ENCODE measurements around the gene PKN1.
"Not testable (repeated sequence)": the region's sequence is repeated elsewhere in the genome, so short reads cannot be mapped to it uniquely, and the experiment has no call there.

Gene PKN1

GRCh38 chr19:14433554-14434501 is 722 bp downstream of the PKN1 start:
- peak; percentile 74 for DNase-seq

- peak; percentile 46 for DNase-seq
These were observed 1.6 kb downstream of the PKN1 start for GRCh38 chr19:14434543-14435319.

GRCh38 chr19:14435320-14436050 is 2.4 kb downstream of the PKN1 start:
- no peak for DNase-seq

GRCh38 chr19:14437578-14438140 is 4.6 kb downstream of the PKN1 start:
- no peak for DNase-seq

- DNase-seq, result no peak
These were observed 5.9 kb downstream of the PKN1 start for GRCh38 chr19:14439014-14439413.

GRCh38 chr19:14440049-14440448 is 6.9 kb downstream of the PKN1 start:
- DNase-seq, result peak; percentile 100

GRCh38 chr19:14441041-14441938 is 8.2 kb downstream of the PKN1 start:
- DNase-seq, result no peak

GRCh38 chr19:14442891-14443631 is 10.0 kb downstream of the PKN1 start:
- DNase-seq, result no peak

GRCh38 chr19:14443632-14444216 is 10.6 kb downstream of the PKN1 start:
- DNase-seq, result no peak

GRCh38 chr19:14446336-14447036 is 13.4 kb downstream of the PKN1 start:
- no peak for DNase-seq

GRCh38 chr19:14449321-14449720 is 16.2 kb downstream of the PKN1 start:
- DNase-seq, result no peak

- peak; percentile 94 for DNase-seq
These were observed 17.2 kb downstream of the PKN1 start for GRCh38 chr19:14450168-14450874.

- no peak for DNase-seq
These were observed 17.8 kb downstream of the PKN1 start for GRCh38 chr19:14450876-14451275.

- not testable (repeated sequence) for DNase-seq
These were observed 19.2 kb downstream of the PKN1 start for GRCh38 chr19:14452303-14452702.

- no peak for DNase-seq
These were observed 26.6 kb downstream of the PKN1 start for GRCh38 chr19:14459703-14460102.

- no peak for DNase-seq
These were observed 27.8 kb downstream of the PKN1 start for GRCh38 chr19:14460935-14461334.

- not testable (repeated sequence) for DNase-seq
These were observed 29.3 kb downstream of the PKN1 start for GRCh38 chr19:14462401-14462800.

GRCh38 chr19:14463747-14464146 is 30.6 kb downstream of the PKN1 start:
- DNase-seq, result no peak

GRCh38 chr19:14467391-14467790 is 34.3 kb downstream of the PKN1 start:
- no peak for DNase-seq

Measured in OCI-M1 (cell line).